Caco-2 (cell line): ENCODE results near the gene MRPS23. TPM values are rescaled to one million over a fixed set of nuclear protein-coding genes. Genes with fewer than 3 reads are reported as not detected.

Experiments
- BruUV-seq: library from RNA; stranded (reverse); fragments of 400-500 nt; replicated peaks from 2 replicates; lab custom pipeline; 2021; lab: Mats Ljungman, UMichigan
- CTCF ChIA-PET: fragments of 300-600 bp; sonication (Branson Sonifier 250); formaldehyde crosslinking; loops from one replicate; lab custom pipeline; 2022; ENCODE audit warnings: antibody characterized with exemption; lab: Charles Lee
- POLR2A ChIA-PET: fragments of 300-600 bp; sonication (Branson Sonifier 250); formaldehyde crosslinking; loops from one replicate; lab custom pipeline; 2022; ENCODE audit warnings: antibody characterized with exemption; lab: Charles Lee
- DNase-seq, 2 experiments: peaks; one replicate each; pipeline versions ENCODE4 v3.0.0 to v3.0.0-alpha.2; 2020 to 2022
- H3K27me3 ChIP-seq: replicated peaks from 2 replicates; pipeline ENCODE4 v1.6.0; 2011; ENCODE audit warnings: low read length; ENCODE audit not compliant: control insufficient read depth, insufficient read depth
- H3K36me3 ChIP-seq: 2 replicates; pipeline ENCODE4 v1.5.1; 2011; ENCODE audit warnings: low read length; ENCODE audit not compliant: control insufficient read depth, insufficient read depth
- H3K4me1 ChIP-seq: fragments of 250-450 bp; sonication (Bioruptor Pico); 2 replicates; pipeline ENCODE4 v1.5.1; 2020; ENCODE audit warnings: mild to moderate bottlenecking
- H3K4me3 ChIP-seq: 2 replicates; pipeline ENCODE4 v1.5.1; 2011; ENCODE audit warnings: low read depth, mild to moderate bottlenecking, control low read depth, low read length
- H3K9me3 ChIP-seq: fragments of 250-450 bp; sonication (Bioruptor Pico); 2 replicates; pipeline ENCODE4 v1.5.1; 2020; ENCODE audit warnings: mild to moderate bottlenecking, moderate library complexity
- H3K27ac Mint-ChIP-seq: one replicate; pipeline ENCODE4 v1.8.0; 2022; ENCODE audit warnings: mixed read lengths; ENCODE audit not compliant: unreplicated experiment
- H3K27me3 Mint-ChIP-seq: one replicate; pipeline ENCODE4 v1.8.0; 2022; ENCODE audit warnings: mixed read lengths; ENCODE audit not compliant: insufficient read depth, unreplicated experiment
- H3K36me3 Mint-ChIP-seq: one replicate; pipeline ENCODE4 v1.8.0; 2022; ENCODE audit warnings: mild to moderate bottlenecking, mixed read lengths; ENCODE audit not compliant: insufficient read depth, unreplicated experiment
- H3K4me1 Mint-ChIP-seq: one replicate; pipeline ENCODE4 v1.8.0; 2022; ENCODE audit warnings: low read depth, mixed read lengths; ENCODE audit not compliant: unreplicated experiment
- H3K4me3 Mint-ChIP-seq: one replicate; pipeline ENCODE4 v1.8.0; 2022; ENCODE audit warnings: mild to moderate bottlenecking, moderate library complexity, mixed read lengths; ENCODE audit not compliant: unreplicated experiment
- H3K9me3 Mint-ChIP-seq: one replicate; pipeline ENCODE4 v1.8.0; 2022; ENCODE audit warnings: mixed read lengths; ENCODE audit not compliant: unreplicated experiment
- CTCF ChIP-seq, 2 experiments: fragments of 200-600 bp in 1 of 2; IDR thresholded peaks; 1 replicate in 1 of 2; 2 replicates in 1 of 2; pipeline versions ENCODE4 v1.5.1 to v1.8.0; 2011 to 2022; ENCODE audit warnings: antibody characterized with exemption in 1 of 2, control low read depth in 1 of 2, inconsistent platforms in 1 of 2, low read depth in 1 of 2, low read length in 1 of 2, mild to moderate bottlenecking in 1 of 2, moderate library complexity in 1 of 2; ENCODE audit not compliant: insufficient read depth in 1 of 2, severe bottlenecking in 1 of 2, unreplicated experiment in 1 of 2
- intact Hi-C: fragments of 100-400 bp; cut with micrococcal nuclease; formaldehyde crosslinking; loops from one replicate; pipeline ENCODE4 v1.10.0; 2022; ENCODE audit not compliant: unreplicated experiment
- total RNA-seq: library from RNA; stranded (reverse); gene quantifications from 2 replicates; pipeline ENCODE4 v1.2.3, GENCODE V29; 2022

The MRPS23 gene
- total RNA-seq, 1 experiment from 2014 or later = 72.9 TPM

- H3K36me3 ChIP-seq = no peaks in the 10 kb centered on the region
- no peak for DNase-seq
- ChIA-PET POLR2A (no interaction called here), CTCF (no interaction called here)
- no peaks in the 10 kb centered on the region for H3K27me3 ChIP-seq
- BruUV-seq = no TSS peak
- no peak overlapping the region for H3K27ac Mint-ChIP-seq
- no peak overlapping the region for H3K4me3 Mint-ChIP-seq
- H3K9me3 ChIP-seq = 0 out of 2 replicates have a peak, but pooled peaks cover 3% of the 10 kb centered on the region
- no peaks in the 10 kb centered on the region for H3K9me3 Mint-ChIP-seq
- H3K27me3 Mint-ChIP-seq = peaks cover 43% of the 10 kb centered on the region
- no peaks in the 10 kb centered on the region for H3K4me1 Mint-ChIP-seq
- H3K36me3 Mint-ChIP-seq = no peaks in the 10 kb centered on the region
- H3K4me3 ChIP-seq = no peak overlapping the region
- TF ChIP-seq CTCF (IDR thresholded peaks at IDR 0.05; ENCODE audit: insufficient read depth in 1 of 2, low read depth in 1 of 2, low read length in 1 of 2, severe bottlenecking in 1 of 2, unreplicated experiment in 1 of 2) = no peak
- H3K4me1 ChIP-seq = no peaks in the 10 kb centered on the region
- intact Hi-C loops = no loop called here
Measured at GRCh38 chr17:57809879-57810278, 40.0 kb downstream of the MRPS23 start.

- Histone ChIP-seq H3K4me1 (no peaks in the 10 kb centered on the region), H3K27me3 (no peaks in the 10 kb centered on the region), H3K4me3 (no peak overlapping the region), H3K9me3 (0 out of 2 replicates have a peak, but pooled peaks cover 3% of the 10 kb centered on the region), H3K36me3 (no peaks in the 10 kb centered on the region)
- no peak for TF ChIP-seq CTCF (IDR thresholded peaks at IDR 0.05; ENCODE audit: insufficient read depth in 1 of 2, low read depth in 1 of 2, low read length in 1 of 2, severe bottlenecking in 1 of 2, unreplicated experiment in 1 of 2)
- Mint-ChIP-seq H3K9me3 (no peaks in the 10 kb centered on the region), H3K4me1 (no peaks in the 10 kb centered on the region), H3K4me3 (no peak overlapping the region), H3K36me3 (no peaks in the 10 kb centered on the region), H3K27me3 (peaks cover 43% of the 10 kb centered on the region), H3K27ac (no peak overlapping the region)
- no TSS peak for BruUV-seq
- intact Hi-C loops = no loop called here
- CTCF ChIA-PET = no interaction called here
- DNase-seq = no peak
- POLR2A ChIA-PET = no interaction called here
Measured at GRCh38 chr17:57808882-57809281, 41.0 kb downstream of the MRPS23 start.

GRCh38 chr17:57806167-57806830, 43.5 kb downstream of the MRPS23 start:
- Histone ChIP-seq H3K36me3 (no peaks in the 10 kb centered on the region), H3K4me3 (no peak overlapping the region), H3K9me3 (0 out of 2 replicates have a peak, but pooled peaks cover 6% of the 10 kb centered on the region), H3K4me1 (no peaks in the 10 kb centered on the region), H3K27me3 (no peaks in the 10 kb centered on the region)
- H3K27me3 Mint-ChIP-seq = peaks cover 38% of the 10 kb centered on the region
- no peak overlapping the region for H3K4me3 Mint-ChIP-seq
- BruUV-seq = no TSS peak
- CTCF ChIA-PET = no interaction called here
- intact Hi-C loops = no loop called here
- no peaks in the 10 kb centered on the region for H3K4me1 Mint-ChIP-seq
- no peaks in the 10 kb centered on the region for H3K36me3 Mint-ChIP-seq
- no peak for TF ChIP-seq CTCF (IDR thresholded peaks at IDR 0.05; ENCODE audit: insufficient read depth in 1 of 2, low read depth in 1 of 2, low read length in 1 of 2, severe bottlenecking in 1 of 2, unreplicated experiment in 1 of 2)
- no peak overlapping the region for H3K27ac Mint-ChIP-seq
- POLR2A ChIA-PET = no interaction called here
- no peak for DNase-seq
- H3K9me3 Mint-ChIP-seq = peaks cover 12% of the 10 kb centered on the region
